SHP77 treated with DMSO at 0.1 percent for 48 hours (cell line): ENCODE data around the gene NFE2.
"Not testable (repeated sequence)": the region's sequence is repeated elsewhere in the genome, so short reads cannot be mapped to it uniquely, and the experiment has no call there.

Experiments
- DNase-seq: peaks from one replicate; lab custom pipeline; 2025; lab: John Stamatoyannopoulos, UW

Gene NFE2

DNA sequence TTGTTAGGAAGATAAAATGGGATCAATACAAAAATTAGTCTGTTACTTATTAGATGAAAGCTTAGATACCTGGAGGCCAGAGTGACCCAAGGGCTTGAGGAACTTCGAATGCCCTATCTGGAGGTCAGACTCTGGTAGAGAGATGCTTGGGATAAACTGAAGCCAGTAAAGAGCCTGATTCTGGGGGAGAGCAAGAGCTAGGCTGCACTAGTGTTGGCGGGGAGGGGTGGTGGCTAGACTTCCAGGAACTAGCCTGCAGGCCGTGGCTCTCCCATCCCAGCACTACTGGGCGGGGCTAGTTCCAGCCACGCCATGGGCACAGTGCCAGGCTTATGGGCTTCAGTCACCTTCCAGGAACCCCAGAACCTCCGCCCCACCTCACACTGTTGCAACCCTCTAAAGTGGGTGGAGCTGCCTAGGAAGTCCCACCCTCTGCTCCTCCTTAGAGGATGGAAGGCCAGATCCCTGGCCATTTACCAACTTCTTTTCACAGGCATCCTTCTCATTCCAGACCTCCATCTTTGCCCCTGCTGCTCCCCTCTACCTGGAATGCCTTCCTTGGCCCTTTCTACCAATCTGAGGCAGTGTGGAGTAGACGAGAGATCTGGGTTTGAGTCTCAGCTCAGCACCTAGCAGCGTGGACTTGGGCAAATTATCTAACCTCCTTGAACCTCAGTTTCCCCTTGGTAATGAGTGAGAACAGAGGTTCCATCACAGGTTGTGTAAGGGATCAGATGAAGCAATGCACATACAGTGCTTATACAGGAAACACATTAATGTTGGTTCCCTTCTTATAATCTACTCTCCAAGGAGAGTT lies 6.3 kb upstream of the NFE2 start:
- peak; percentile 8 for DNase-seq

GRCh38 chr12:54304187-54304810 lies 3.5 kb upstream of the NFE2 start:
- DNase-seq: no peak

DNA sequence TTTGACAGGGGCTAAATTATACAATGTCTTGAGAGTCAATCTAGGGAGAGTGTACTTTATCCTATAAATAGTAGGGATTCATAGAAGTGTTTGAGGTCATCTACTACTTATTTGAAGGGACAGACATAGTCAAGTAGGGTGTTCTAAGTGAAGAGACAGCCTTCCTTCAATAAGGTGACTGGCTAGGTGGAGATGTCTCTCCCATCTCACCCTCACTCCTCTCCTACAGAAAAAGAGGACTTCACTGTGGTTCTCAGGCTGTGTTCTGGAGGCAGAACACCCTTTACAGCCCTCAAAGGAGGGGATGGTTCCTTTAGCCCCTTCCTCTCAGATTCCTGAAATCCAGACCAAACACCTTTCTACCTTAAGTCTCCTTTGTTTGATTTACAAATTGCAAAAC lies 2.8 kb upstream of the NFE2 start:
- DNase-seq: no peak

DNA sequence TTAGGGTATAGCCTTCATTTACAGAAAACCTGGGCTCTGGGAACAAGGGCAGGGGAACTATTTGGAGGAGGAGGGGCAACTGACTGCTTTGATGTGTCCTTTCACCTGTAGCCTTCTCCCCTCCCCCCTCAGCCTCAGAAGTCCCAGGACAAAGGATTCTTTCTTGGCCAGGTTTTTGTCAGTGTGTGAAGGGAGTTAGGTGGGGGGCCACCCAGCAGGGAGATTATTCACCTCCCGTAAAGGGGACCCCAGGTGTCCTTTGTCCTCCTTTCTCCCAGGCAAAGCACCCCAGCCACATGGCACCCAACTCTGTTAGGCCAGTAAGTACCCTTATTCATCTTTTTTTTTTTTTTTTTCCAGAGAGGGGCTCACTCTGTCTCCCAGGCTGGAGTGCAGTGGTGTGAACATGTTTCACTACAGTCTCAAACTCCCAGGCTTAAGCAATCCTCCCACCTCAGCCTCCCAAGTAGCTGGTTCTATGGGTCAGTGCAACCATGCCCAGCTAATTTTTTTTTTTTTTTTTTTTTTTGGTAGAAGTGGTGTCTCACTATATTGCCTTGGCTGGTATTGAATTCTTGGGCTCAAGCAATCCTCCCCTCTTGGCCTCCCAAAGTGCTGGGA lies 723 bp upstream of the NFE2 start:
- no peak for DNase-seq

GRCh38 chr12:54300225-54300731 lies 537 bp downstream of the NFE2 start:
- DNase-seq: no peak

DNA sequence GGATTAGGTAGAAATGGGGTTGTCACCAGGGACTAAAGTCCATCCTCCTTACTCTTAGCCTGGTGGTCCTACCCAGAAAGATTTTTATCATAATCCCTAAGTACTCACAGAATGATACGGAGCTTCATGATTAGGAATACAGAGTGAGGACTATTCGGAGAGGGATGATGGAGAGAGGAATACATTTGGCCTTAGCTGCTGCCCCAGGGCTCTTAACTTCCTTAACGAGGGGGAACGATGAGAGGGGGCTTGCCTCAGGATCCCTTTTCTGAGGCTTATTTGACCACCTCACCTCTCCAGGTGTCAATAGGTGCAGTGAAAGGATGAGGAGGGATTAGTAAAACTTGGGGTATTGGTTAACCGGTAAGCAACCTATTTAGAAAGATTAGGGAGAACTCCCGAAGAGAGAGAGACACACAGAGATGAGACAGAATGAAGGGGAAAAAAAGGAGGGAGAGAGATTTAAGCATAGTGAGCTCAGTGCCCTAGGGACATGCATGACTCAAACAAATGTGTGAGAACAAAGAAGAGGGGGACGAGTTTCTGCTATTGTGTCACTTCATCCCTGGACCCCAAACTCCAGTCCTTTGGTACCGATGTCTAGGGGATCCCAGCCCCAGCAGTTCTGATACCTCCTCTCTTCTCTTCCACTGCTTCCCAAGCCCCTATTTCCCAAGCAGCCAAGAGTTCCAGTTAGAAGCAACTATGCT lies 1.1 kb downstream of the NFE2 start:
- no peak for DNase-seq

- no peak for DNase-seq
Measured at GRCh38 chr12:54298904-54299303, 1.9 kb downstream of the NFE2 start.

DNA sequence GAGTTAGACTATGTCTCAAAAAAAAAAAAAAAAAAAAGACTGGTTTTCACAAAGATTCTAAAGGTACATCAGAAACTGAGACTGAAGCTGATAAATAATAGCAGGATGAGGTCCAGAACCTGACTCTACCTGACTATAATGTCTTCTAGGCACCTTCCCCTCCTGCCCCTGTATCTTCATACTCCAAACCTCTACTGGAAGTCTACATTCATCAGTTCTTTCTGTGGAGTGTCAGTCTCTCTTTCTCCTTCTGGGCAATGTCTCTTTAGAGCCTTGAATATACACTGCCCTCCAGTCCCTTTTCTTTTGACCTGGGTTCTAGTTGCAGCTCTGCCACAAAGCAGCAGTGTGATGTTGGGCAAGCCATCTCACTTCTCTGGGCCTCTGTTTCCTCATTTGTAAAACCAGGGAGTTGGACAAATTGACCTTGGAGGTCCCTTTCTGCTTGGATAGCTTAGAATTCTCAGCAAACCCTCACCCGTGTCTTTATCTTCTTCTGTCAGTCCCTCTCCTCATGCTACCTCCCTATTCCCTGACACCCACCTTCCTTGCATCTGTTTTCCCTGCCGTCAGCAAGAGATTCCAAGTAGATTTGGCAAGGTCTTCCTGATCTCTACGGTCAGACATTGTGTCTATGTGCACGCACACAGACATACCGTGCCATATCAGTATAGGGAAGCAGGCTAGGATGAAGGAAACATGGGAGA lies 4.3 kb downstream of the NFE2 start:
- no peak for DNase-seq

GRCh38 chr12:54294953-54295566 lies 5.8 kb downstream of the NFE2 start:
- DNase-seq: no peak

DNA sequence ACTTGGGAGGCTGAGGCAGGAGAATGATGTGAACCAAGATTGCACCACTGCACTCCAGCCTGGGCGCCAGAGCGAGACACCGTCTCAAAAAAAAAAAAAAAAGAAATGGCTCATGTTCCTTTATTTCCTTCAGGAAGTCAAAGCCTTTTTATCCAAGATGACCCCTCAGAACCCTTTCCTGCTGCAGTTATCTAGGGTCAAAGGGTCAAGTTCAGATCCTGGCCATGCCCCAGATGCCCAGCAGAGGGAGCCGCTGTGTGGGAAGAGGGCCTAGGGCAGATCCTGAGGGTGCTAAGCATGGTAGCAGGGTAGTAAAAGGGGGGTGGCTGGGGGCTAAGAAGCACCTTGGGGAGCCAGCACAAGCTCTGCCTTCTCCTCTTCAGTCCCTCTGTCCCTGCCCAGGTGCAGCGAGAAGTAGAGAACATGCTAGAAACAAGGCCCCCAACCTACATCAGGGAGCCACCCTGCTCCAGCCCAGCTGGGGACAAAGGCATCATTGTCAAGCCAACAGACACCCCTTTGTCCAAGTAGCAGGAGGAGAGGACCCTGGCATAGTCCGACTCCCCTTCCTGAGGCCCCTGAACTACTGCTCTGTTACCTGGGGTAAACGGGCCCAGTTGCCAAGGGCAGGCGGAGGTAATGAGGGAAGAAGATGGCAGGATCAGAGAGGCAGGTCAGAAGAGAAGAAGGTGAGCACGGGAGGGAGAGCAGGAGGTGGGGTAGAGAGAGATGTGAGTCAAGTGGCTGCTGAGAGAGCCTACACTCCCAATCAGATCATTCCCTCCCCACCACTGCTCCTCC lies 6.5 kb downstream of the NFE2 start:
- DNase-seq: peak; percentile 15

DNA sequence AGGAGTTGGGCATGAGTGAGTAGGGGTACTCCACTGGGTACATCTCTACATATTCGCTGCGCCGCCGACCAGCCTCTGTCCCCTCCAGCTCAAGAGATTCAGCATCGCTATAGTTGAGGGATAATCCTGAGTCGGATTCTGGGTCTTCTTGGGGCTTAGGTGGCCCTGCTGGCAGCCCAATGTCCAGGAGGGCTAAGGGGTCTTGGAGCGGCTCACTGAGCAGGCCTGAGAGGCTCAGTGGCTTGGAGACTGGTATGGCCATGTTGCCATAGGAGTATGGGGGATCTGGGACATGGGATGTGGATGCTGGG lies 7.9 kb downstream of the NFE2 start:
- no peak for DNase-seq

DNA sequence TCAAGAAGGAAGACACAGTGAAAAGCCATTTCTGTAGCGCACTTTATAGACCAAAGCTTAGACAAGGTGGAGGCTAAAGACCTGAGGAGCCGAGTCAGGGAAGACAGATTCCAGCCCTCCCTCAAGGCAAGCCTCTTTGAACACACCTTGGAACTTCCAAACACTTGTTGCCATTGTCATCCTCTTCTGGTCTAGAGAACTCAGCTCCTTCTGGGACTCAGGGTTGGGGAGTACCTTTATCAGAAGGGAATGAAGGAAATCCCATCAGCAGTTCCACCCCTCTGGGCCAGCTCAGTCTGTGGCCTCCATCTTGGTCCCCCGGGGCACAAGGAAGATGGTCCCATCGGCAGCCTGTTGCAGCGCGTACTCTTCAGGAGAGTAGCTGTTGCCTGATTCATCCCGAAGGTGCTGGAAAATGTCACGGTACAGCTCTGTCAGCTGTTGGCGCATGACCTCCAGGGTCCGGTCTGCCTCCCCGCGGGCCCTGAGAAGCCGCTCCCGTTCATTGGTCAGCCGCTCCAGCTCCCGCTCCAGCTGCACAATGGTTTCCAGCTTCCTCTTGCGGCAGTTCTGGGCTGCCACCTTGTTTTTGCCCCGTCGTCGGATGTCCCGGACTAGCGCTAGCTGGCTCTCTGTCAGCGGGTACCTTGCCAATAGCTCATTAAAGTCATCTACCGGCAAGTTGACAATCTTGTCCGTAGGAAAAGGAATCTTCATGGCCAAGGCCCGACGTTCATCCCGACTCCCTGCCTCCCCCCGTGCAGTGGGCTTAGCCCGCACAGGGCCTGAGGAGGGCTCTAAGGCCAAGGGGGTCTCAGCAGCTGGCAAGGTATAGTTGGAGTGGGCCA lies 8.5 kb downstream of the NFE2 start:
- DNase-seq: no peak

DNA sequence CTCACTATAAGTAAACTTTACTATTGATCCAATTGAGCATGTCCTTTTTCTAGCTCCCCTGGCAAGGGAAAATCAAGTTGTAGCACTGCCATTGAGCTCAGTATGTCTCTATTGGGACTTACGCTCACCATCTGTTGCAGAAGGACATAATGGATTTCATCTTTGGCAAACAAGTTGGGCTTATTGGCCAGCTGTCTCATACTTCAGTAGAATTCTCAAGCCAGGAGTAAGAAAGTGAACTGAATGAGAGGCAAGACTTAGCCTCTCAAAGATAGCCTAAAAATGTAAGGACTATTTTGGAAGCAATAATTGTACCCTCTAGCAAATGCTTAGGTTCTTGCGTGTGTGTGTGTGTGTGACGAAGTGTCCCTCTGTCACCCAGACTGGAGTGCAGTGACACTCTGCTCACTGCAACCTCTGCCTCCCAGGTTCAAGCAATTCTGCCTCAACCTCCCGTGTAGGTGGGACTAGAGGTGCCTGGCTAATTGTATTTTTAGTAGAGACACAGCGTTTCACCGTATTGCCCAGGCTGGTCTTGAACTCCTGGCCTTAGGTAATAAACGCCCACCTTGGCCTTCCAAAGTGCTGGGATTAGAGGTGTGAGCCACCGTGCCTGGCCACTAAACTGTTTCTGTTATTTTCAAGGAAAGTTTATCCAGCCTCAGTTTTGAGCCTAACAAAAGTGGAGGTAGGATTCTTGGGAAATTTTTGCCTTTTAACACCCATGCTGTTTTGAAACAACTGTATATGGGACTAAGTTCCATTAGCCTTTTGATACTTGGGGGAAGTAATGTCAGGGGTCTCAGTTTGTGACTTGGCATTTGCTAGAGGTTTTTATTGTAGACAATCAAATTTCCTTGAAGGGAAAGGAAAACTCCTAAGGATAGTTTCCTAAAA lies 13.3 kb downstream of the NFE2 start:
- no peak for DNase-seq

DNA sequence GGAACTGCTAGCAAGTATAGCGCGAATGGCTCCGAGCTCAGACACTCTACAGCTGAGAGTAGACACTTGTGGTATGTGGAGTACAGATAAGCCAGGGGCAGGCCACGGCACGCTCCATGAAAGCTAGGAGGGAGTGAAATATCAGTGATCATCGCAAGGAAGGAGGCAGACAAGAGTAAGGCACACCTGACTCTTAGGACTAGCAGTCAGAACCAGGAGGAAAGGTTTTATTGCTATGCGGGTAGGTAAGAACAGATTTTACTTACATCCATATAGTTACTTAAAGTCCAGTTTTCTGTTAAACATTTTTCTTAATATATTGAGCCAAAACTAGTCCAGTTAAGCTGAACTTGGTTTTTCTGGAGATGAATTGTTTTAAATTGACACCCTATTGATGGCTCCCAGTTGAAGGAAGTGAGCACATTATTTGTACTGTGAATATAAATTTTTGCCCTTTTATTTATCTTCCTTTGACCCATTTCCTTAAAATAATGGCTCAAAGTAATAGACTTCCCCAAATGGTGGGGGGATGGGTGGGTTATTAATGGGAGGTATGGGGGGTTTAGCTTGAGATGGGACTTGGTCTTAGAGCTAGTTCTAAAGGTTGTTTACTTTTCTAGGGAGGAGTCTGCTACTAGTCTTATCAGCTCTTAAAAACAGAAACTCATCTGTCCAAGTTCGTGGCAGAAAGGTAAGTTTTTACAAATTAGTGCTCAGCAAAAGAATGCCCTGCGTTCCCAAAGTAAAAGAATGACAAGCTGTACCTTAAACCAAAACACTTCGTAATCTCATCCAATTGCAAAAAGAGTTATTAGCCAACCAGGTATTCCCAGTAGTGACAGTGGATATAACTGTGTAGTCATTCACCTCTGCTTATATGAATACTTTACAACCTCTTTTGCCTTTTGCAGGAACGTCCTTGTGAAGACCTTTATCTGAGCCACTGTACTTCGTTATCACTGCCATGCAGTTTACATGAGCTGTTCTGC lies 14.5 kb downstream of the NFE2 start:
- no peak for DNase-seq

DNA sequence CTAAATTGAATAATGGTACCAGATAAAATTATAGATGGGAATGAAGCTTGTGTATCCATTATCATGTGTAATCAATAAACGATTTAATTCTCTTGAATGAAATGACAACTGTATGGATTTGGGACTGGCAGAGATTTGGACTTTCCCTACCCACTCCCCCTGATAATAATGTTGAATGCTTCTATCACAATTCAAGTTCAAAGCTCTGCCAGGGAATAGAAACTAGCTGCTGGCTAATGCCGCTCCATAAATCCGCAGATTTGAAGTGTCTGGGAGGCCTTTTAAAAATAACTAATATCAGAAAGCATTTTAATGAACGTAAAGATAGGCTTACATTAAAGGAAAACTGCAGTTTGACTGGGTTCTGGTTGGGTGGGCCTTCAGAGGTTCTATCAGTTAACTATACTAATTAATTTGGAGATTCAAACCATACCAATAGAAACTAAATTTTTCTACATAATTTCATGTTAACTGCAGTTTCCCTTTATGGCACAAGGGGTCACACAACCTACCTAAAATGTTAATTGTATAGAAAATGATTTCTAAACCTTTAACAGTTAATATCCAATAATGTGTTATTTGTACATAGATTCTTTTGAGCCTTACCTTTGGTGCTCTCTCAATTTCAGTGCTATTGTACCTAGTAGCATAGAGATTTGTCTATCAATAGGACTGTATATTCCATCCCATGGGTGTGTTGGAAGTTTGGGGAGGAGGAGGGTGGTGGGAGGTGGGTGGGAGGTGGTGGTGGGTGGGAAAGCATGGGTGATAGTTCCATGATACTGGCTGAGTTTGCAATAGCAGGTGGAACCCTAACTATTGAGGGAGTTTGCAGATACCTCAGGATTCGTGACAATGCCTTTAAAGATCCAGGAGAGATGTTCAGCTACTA lies 15.4 kb downstream of the NFE2 start:
- DNase-seq: no peak

- DNase-seq: not testable (repeated sequence)
Measured at GRCh38 chr12:54284070-54284780, 16.6 kb downstream of the NFE2 start.
